Fibroblast of skin of left biceps (primary cell): ENCODE data around the gene ABCA2.

Experiments used
- DNase-seq, 2 experiments: peaks; one replicate each; pipeline ENCODE4 v3.0.0-alpha.2; 2013; ENCODE audit warnings: low read depth in 2 of 2

Gene ABCA2

GRCh38 chr9:136965771-136966484, 62.1 kb downstream of the ABCA2 start:
- no peak for DNase-seq

- no peak for DNase-seq
These were observed 63.1 kb downstream of the ABCA2 start for GRCh38 chr9:136964833-136965422.

GRCh38 chr9:136964171-136964689, 63.8 kb downstream of the ABCA2 start:
- DNase-seq: no peak

- DNase-seq: no peak
These were observed 64.3 kb downstream of the ABCA2 start for GRCh38 chr9:136963751-136964150.

- DNase-seq: no peak
These were observed 64.7 kb downstream of the ABCA2 start for GRCh38 chr9:136963341-136963740.

GRCh38 chr9:136962701-136963248, 65.3 kb downstream of the ABCA2 start:
- DNase-seq: no peak

- DNase-seq: no peak
These were observed 65.9 kb downstream of the ABCA2 start for GRCh38 chr9:136962163-136962562.

- DNase-seq: no peak
These were observed 66.6 kb downstream of the ABCA2 start for GRCh38 chr9:136961279-136962065.

- DNase-seq: no peak
These were observed 67.1 kb downstream of the ABCA2 start for GRCh38 chr9:136960938-136961275.

- no peak for DNase-seq
These were observed 67.7 kb downstream of the ABCA2 start for GRCh38 chr9:136960212-136960937.

- DNase-seq: no peak
These were observed 68.9 kb downstream of the ABCA2 start for GRCh38 chr9:136958898-136959850.

GRCh38 chr9:136958473-136958872, 69.6 kb downstream of the ABCA2 start:
- no peak for DNase-seq

- DNase-seq: no peak
These were observed 70.1 kb downstream of the ABCA2 start for GRCh38 chr9:136957901-136958300.

- DNase-seq: no peak
These were observed 70.6 kb downstream of the ABCA2 start for GRCh38 chr9:136957461-136957860.
